ENCODE measurements around the gene NEK5.

The NEK5 gene

DNA sequence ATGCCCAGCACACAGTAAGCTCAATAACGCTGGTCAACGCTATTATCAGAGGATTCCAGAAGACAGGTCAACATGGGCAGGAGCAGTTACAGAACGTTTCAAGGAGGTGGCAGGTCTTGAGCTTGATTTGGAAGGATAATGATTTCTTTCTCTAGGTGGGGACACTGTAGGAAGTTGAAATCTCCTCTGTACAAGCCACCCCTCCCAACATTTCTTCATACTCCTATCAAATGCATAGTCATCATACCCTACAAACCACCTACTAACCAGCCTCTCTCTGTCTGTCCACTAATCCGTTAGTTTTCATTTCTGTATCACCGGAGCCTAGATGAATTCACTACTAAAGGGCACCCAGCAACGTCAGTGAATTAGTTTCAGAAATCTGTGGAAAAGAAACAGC is 118.9 kb downstream of the NEK5 start:
- no peak for DNase-seq (ENCODE audit: low read depth)

DNA sequence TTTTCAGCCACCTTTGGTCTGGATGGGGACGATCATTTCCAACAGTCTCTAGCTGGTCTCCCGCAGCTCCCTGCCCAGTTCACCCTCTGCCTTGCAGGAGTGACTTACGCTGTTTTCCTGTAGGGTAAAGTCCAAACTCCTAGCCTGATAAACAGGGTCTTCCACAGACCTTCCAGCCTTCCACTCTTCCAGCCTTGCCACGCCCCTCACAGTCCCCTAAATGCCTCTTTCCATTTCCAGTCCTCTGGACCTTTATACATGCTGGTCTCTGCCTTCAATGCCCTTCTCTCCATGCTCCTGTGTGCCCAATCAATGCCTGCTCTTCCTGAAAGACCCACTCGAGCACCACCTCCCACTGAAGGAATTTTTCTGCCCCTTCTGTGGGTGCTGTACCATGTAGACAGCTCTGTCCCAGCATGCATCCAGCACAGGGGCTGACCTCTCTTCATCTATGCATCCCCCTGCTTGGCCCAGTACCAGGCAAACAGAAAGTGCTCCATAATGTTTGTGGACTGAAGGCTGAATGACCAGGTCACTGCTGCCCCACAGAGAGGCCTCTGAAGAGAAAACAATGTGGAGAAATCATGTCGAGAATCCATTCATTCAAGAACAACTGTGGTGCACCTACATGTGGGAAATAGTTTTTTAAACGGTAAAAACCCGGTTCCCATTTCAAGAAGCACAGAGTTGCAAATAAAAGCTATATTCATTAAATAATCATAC is 122.2 kb downstream of the NEK5 start:
- no peak for DNase-seq (ENCODE audit: low read depth)

DNA sequence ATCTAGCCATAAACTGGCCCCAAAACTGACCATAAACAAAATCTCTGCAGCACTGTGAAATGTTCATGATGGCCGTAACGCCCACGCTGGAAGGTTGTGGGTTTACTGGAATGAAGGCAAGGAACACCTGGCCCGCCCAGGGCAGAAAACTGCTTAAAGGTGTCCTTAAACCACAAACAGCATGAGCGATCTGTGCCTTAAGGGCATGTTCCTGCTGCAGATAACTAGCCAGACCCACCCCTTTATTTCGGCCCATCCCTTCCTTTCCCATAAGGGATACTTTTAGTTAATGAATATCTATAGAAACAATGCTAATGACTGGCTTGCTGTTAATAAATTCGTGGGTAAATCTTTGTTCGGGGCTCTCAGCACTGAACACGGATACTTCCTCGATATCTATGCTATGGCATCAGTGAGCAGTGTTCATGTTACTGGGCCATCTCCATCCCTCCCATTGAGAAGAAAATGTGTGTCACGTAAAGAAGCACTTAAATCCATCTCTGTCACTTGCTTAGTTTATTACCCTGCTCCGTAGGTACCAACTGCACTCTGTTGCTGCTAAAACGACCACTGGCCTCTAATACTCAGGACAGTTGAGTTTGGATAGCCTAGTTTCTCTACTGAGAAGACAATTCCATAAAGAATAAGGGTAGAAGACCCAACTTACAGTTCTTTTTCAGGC is 122.9 kb downstream of the NEK5 start:
- DNase-seq (ENCODE audit: low read depth) = no peak

DNA sequence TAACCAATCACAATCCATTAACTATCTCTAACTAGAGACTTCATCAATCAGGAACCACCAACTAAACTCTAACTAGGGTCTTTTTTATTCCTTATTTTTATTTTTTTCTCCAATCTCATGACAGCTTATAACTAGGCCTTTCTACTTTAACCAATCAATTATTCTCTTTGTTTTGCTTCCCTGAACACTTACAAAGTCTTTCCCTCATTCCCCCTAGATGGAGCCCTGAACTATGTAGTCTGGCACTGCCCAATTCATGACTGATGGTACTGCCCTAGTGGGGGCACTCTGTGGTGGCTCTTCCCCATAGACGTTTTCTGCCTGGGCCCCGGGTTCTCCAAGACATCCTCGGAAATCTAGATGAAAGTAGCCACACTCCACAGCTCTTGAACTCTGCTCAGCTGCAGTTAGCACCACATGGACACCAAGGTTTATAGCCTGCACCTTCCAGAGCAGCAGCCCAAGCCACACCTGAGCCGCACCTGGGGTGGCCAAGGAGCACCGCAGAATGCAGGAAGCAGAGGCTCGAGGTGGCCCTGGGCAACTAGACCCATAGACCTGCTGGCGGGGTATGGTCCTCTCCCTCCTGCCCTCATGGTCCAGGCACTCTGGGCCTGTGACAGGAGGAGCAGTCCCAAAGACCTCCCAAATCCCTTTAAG is 124.2 kb downstream of the NEK5 start:
- no peak for DNase-seq (ENCODE audit: low read depth)

DNA sequence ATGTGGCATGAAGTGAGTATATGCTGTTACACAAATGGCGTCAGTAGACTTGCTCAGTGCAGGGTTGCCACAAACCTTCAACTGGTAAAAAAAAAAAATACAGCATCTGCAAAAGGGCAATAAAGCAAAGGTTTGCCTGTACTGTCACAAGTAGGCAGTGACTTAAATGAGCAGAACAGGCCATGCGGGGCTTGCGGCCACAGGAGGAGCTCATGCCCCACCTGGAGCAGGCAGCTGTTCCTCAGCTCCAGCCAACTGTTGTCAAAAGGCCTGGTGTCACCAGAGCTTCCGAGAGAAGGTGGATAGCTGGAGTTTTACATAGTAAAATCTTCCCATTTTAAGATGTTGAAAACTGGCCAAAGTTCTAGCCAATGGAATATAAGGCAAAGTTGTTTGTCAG is 125.3 kb downstream of the NEK5 start:
- no peak for DNase-seq (ENCODE audit: low read depth)

DNA sequence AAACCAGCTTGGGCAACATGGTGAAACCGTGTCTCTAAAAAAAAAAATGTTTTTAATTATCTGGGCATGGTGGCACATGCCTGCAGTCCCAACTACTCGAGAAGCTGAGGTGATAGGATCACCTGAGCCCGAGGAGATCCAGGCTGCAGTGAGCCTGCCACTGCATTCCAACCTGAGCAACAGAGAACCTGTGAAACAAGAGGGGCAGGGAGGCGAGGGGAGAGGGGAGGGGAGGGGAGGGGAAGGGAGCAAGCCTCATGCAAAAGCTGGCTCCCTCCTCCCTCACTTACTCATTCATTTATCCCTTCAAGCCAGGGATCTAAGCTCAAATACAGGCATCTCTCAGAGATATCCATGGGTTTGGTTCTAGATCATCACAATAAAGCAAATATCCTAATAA is 126.5 kb downstream of the NEK5 start:
- DNase-seq (ENCODE audit: low read depth) = no peak

DNA sequence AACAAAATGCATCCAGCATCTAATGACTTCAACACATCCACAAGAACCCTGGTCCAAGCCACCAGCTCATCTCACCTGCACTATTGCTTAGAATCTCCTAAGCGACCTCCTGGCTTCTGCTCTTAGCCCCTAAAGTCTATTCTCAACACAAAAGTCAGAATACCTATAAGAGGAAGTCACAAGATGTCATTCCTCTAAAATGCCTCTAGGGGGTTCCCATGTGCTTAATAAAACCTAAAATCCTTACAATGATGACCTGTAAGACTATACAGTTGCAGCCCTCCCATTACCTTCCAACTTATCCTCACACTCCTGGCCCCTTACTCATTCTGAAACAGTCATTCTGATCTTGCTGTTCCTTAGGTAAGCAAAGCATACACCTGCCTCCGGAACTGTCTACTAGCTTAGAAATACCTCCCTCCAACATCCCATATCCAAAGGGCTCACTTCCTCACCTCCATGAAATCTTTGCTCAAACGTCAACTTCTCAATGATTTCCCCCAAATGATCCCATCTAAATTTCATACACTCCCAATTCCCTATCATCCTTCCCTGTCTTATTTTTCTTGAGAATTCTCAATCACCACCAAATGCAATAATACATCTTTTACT is 127.6 kb downstream of the NEK5 start:
- peak; percentile 5 for DNase-seq (ENCODE audit: low read depth)

DNA sequence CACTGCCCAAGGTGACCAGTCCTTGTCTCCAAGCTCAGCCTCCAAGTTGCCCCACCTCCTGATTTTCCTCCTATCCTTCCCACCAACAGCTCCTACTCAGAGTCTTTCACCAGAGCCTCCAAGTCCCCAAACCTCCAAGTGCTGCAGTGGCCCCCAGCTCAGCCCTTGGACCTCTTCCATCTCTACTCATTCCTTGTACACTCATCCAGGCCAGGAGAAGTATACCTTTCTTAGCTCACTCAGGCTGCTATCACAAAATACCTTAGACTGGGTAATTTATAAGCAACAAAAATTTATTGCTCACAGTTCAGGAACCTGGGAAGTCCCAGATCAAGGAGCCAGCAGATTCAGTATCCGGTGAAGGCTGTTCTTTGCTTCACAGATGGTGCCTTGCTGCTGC is 129.0 kb downstream of the NEK5 start:
- DNase-seq (ENCODE audit: low read depth) = no peak

DNA sequence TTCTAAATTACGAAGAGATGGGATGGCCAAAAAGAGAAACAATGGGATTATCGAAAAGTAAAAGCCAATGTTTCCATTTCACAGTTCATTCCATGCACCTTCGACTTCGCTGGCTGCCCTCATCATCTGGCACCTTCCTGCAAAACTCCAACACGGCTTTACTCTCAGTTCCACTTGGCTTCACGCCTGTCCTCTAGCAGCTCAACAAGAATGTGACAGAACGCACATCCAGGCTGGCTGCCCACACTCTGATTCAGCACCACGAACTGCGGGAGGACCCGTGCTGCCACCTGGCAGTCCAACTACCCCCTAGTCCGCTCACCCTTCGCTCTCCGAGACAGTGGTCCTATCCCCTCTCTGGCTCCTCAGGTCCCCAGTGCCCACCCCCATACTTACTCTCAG is 129.4 kb downstream of the NEK5 start:
- DNase-seq (ENCODE audit: low read depth) = no peak

DNA sequence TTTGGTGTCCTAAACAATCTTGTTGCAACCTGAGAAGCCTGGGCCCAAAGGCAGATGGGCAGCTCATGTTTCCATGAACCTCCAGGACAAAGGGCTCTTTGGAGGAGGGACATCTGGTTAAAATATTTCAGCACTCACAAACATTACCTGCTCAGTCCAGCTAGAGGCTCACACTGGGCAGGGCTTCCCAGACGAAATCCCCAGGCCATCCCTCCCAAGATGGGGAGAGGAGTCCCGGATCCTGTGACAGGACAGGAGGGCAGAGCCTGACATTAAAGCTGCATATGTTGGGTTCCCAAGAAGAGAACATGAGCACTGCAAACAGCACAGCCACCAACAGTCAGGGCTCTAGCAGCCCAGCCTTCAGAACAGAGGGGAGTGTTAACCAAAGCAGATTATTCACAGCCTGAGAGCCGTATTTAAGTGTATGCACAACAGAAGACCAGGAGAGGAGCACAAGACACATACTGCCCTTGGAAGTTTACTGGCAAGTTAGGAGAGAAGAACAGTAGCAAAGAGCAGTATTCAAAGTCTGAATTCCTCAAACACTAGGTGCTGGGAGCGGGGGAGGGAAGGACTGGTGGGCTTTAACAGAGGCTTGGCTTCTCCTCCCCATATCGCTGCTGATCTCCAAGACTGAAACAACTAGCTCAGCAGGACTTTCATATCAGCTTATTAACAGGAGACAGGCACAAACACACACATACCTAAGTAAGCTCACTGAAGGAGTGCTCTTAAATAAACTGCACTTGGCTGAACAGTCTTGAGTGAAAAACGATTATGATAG is 130.0 kb downstream of the NEK5 start:
- DNase-seq (ENCODE audit: low read depth) = no peak

DNA sequence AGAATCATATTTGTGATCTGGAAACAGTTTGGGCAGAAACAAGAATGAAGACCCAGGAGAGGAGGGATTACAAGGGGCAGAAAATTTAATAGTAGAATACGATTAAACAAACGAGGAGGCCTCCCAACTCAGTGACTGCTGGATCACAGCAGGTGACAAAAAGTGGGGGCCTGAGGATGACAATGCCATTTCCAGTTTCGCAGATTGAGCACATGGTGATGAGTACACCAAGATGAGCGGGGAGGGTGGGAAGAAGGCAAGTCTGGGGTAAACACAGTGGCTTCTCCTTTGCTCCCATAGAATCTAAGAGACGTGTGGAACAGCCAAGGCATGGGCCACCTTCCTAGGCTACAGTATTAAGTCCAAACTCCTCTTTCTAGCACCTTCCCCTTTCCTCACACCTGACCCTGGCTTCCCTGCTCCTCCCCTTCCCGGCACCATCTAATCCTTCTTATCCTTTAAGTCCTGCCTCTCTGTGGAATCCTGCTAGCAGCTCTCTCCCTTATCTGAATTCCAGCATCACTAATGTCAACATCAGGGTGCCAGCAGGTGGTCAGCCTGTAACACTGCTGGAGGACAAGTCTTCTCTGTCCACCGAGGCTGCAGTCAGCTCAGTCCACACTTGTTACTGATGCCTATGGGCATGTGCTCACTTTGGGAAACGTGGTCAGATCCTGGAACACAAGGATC is 131.1 kb downstream of the NEK5 start:
- DNase-seq (ENCODE audit: low read depth) = no peak

DNA sequence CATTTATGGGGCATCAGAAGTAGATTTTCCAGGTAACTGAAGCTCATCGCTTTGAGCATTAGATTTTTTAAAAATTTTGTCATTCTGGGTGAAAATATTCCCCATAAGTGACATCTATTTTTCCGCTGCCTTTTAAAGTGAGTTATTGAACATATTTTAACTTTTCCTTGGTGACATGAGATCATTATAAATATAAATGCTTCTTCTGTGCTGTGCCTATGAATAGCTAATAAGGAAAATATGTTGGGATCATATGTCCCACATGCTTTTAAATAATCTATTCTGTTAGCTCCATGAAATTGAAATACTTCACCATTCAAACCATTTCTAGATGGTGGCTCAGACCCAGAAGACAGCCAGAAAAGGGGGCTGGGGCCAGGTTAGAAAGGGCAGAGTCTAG is 131.7 kb downstream of the NEK5 start:
- DNase-seq (ENCODE audit: low read depth) = no peak

DNA sequence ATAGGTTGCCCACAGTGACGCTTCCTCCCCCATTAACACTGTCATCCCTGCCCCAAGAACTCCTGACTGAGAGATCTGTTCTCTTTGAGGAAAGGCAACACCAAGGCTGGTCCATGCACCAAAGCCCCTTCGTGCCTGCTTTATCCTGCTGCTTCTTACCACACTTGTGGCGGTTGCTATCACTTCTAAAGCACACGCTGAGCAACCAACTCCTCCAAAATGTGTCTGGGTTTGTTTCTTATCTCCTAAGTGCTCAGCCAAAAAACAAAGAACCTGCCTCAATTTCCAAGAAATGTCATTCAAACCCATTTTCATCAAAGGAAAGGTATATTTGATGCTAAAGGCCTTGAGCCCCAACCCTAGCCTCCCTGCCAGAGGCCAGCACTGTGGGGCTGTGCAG is 132.2 kb downstream of the NEK5 start:
- DNase-seq (ENCODE audit: low read depth) = no peak

DNA sequence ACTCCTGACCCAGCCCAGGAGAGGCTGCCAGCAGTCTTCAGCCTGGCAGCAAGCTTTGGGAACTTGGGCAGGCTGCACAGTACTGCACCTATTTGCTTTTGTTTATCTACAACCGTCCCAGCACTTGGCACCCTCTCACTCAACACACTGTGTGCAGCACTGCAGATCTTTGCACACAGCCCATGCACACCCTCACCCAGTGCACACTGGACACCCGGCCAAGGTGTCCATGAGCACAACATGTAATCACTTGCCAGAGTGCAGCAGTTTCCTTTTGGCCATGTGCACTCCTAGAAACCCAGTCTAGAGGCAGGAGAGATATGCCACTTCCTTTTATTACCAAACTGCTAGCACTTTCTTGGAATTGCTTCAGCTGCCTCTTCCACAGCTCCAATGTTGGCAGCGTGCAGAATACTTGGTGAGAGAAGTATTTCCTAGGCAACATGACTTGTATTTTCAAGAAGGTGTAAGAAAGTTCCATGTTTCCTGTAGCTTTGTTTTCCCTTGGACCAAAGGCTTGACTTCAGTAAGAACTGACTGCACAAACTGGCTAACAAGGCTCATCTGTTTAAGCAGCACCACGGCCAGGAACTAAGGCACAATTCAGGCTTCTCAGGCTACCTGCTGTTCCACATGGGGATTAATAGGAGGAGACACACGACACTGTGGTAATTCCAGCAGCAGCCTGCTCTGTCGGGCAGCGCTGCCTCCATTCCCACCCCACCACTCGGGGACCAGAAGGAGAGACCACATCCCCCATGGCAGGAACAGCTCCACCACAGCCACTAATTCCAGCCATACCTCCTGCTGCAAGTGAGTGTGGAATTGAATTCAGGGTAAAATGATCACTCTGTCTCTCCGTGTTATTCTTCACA is 133.0 kb downstream of the NEK5 start:
- peak; percentile 6 for DNase-seq (ENCODE audit: low read depth)

DNA sequence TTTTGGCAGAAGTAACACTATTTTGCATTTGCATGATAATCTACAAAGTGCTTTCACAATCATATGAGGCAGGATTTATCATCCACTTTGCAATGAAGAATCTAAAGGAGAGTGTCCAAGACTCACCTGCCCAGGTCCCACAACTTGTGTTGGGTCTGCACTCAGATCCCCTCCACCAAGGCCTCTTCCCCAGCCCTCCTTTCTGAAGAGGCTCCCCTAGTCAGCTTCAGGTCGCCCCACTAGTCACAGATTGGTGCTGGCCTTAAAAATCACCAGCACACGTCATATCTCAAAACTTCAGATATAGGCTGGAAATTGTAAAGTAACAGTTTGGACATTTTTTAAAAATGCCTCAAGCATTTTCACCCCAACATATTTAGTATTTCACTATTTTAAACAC is 135.2 kb downstream of the NEK5 start:
- DNase-seq (ENCODE audit: low read depth) = no peak

DNA sequence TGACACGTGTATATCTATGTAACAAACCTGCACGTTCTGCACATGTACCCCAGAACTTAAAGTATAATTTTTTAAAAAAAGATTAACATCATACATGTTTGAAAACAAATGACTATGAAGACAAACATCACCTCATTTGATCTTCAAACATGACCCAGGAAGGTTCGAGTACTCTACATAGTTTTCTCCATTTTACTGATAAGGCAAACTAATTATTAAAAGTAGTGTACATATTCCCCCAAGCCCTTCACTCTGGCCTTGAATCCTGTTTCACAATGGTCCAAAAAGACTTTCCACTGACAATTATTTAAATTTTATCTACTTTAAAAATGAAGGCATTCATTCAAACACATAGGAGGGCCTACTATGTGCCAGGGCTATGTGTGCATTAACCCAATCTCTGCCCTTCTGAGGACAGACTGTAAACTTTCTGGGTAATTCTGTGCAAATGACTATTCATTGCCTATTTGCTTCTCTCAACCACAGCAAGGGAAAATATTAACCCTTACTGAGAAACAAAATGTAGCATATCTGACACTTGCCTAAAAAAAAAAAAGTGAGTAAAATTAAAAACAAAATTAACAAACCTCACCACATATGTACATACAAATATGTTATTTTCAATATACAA is 139.8 kb downstream of the NEK5 start:
- no peak for DNase-seq (ENCODE audit: low read depth)

All from GM04503 (cell line).